Measurements from ENCODE around the gene TBCD.

Gene TBCD

DNA sequence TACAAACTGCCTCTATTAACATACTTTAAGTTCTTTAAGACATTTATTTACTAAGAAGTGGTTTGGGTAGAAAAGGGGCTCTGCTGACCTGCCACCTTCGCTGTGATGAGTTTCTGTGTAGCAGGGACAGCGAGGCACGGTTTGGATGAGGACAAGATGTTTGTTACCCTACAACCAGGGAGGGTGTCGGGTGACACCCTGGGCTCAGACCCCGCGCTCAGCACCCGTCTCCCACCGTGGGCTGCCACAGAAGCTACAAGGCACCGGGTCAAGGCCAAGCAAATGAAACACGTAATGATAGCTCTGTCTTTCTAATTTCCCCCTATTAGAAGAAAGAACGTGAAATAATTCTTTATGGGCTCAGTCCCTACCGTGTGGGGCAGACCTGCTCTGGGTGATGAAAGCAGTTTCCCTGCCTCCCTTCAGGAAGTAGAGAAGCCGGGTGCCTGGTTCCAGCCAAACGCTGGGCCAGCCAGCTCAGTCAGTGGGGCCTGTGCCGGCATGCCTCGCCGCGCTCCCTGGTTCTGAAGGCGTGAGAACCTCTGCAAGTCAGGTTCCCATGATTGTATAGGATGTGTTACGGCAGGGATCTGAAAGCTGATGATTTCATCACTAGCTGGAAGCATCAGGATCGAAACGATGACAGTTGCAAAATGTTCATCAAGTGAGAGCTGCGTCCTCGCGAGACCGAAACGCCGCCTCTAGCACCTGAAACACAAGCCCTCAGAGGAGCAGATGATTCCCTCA lies 84.1 kb downstream of the TBCD start:
- no peak for DNase-seq

DNA sequence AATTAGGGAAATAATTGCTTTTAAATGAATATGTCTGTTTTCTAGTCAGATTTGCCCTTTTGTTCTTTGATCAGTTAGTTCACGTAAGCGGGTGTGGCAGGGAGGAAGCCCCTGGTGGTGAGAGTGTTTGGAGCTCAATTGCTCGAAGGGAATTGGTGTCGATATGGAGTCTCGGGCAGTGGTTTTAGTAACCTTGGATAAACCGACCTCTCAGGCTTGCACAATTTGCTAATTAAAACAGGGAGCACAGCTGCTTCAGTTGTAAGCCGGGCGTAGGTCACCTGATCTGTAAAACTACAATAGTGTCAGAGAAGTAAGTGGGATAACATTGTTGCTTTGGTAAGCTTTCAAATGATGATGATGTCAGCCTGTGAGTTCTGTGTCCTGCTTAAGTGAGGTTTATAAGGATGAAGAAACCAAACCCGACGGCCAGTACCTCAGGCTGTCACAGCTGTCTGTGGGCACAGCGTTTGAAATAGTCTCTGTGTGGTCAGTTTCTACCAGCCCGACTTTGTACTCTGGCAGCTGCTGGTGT lies 85.0 kb downstream of the TBCD start:
- DNase-seq = no peak

DNA sequence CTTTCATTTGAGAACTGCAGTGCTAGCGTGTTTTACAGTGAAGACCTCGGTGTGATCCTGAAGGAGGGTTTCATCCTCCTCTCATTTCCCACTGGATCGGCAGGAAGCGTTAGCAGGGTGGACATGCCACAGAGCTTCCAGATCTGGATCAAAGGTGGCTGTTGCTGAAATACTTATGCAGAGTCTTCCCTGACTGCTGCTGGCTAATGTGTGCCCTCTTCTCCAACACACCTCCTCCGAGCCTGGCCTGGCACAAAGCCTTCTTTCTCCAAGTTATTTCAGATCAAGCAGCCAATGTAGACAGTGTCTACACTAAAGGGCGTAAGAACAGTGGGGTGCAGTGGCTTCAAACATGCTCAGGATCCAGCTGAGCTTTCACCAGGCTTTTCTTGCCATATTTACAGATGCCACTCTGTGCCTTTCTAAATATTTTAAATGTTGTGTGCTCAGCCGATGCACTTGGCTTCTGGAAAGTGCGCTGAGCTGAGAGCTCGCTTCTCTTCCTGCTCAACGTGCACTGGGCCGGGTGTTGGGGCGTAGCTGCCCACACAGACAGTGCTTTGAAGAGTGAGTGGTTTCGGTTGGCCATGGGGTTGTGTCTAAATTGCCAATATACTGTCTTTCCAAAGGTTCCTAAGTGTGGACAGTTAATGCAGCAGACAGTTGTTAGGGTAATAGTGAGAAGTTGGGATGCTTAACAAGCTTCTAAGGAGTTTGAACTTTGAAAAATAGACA lies 85.9 kb downstream of the TBCD start:
- no peak for DNase-seq

DNA sequence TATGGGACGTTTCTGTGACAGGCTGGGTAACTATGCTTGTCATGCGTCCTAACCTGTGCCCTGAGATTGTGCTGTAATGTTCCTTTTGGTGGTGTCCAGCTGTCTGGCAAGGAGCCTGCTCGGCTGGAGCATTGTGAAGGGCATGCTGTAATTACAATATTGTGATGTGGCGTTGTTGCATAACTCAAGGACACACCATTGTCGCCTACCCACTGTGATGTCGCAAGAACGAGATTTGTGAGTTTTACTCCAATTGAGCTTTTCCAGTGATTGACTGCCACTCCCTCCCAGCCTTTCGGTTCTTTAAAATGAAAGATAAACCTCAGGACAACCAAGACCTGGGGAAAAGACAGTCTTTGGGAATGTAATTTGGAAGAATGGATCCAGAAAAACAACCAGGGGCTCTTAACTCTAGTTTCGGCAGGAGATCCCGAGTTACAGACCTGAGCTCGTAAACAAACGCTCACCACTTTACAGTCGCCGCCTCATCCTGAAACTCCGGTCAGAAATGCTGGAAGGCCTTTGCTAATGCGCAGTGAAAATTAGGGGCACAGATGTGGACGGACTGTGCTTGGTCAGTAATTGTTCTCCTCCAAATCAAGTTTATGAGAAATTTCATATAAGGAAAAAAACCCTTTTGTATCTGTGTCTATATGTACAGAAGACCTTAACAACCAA lies 86.7 kb downstream of the TBCD start:
- DNase-seq = no peak

DNA sequence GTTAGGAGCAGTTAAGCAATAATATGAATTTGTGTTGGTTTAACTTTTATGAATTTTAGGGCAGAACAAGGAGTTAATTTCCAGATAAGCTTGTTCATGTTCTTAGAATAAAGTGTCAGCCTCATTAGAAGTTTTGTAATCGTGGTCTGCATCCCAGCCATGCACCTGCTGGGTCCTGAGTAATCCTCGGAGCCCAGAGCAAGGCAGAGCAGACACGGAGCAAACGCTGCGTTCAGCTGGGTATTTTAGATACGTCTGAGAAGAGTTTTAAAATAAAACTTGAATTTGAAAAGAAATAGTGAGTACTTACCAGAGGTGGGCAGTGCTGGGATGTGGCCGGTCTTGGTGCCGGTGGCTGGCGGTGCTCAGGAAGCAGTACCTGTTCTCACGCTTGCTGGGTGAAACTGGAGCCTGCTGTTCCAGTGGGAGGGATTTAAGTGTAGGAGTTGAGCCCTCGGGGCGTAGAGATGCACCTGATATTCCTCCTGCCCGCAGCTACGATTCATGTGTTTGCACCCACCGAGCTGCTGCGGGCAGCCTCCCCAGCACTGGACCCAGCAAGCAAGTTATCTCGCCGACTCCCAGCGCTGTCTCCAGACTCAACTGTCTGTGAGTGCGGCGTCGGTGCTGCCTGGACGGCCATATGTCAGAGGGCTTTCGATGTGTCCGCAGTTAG lies 87.9 kb downstream of the TBCD start, which contains the start of gene ZNF750:
ZNF750 (minus strand) TSS at position 406 of the 676 bp plus-strand sequence. CDS start 7,568 bp downstream, outside the sequence.
- no peak for DNase-seq

DNA sequence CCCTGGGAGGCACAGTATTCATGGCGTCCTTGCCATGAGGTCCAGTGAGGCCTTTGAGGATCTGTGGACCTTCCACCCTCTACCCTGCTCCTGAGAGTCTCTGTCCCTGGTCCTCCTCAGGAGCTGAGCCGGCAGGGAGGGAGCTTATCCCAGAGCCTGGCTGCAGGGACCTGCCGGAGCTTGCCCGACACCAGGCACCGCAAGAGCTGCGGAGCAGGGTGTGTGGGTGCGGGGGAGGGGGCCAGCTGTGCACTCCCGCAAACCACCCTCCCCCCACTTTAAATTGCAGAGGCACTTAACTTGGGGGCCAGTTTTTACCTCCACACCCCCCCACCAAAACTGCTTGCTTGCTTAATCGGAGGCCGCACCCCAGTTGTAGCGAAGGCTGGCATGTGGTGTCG lies 88.6 kb downstream of the TBCD start:
- DNase-seq = no peak

DNA sequence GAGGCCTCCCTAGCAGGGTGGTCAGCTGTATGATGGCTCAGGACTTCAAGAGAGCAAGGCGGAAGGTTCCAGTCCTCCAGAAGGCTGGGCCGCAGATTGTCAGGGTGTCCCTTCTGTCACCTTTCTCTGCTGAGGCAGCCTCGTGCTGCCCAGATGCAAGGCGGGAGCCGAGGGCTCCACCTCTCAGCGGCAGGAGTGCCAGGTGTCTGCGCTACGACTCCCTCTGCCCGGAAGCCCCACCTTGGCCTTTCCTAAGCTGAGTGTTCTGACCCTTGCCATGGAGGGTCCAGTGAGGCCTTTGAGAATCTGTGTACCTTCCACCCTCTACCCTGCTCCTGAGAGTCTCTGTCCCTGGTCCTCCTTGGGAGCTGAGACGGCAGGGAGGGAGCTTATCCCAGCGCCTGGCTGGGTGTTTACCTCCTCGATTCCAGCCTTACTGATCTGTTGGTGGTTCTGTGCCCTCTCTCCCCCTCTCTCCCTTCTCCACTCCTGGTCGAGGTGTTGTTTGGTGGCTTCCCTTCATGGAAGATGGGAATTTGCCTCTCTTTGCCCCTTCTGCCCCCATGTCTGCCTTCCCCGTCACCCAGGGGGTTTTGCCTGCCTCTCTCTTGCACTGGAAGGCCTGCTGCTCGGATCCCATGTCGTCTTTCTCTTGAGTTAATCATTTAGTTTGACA lies 90.2 kb downstream of the TBCD start:
- no peak for DNase-seq

DNA sequence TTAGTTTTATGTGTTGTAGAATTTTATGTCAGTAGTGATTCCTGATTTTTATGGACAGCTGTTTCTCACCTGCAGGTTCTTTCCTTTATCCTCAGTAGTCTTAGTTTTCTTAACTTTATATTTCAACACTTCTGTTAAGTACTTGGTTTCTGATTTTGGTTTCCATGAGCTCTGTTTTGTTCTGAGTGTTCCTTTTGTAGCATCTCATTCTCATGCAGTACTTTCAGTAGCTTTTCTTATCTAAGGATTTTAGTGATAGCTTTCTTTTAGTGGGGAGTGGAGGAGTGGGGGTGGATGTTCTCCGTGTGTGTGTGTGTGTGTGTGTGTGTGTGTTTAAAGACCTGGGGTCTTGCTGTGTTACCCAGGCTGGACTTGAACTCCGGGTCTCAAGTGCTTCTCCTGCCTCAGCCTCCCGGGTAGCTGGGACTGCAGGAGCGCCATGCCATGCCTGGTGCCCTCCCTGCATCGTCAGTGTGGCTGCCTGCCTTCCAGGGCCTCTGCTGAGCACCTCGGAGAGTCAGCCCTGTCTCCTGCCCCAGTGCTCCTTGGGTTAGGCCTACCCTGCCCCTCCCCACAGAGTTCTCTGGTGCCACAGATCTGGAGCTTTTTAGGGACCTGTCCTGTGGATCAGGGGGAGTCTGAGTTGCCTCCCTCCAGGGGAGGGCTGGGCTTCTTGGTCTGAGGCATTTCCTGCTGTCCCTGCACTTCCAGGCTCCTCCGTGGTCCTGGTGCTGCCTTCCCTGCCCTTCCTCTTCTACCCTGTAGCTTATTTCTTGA lies 92.2 kb downstream of the TBCD start:
- no peak for DNase-seq

DNA sequence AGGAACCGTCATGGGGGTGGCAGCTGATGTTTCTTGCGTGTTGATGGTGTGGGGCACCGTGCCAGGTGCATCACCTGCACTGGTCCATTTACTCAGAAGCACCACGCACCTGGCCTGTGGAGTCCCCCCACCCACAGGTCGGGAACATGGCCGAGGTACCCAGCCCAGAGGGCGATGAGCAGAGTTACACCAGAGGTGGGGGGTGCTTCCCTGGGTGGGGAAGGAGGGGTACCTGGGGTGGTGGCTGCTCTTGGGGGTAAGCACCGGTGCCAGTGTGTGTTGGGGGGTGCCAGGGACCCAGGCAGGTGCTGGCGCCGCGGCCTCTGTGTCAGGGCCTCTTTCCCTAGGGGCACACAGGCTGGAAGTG lies 92.9 kb downstream of the TBCD start:
- no peak for DNase-seq

DNA sequence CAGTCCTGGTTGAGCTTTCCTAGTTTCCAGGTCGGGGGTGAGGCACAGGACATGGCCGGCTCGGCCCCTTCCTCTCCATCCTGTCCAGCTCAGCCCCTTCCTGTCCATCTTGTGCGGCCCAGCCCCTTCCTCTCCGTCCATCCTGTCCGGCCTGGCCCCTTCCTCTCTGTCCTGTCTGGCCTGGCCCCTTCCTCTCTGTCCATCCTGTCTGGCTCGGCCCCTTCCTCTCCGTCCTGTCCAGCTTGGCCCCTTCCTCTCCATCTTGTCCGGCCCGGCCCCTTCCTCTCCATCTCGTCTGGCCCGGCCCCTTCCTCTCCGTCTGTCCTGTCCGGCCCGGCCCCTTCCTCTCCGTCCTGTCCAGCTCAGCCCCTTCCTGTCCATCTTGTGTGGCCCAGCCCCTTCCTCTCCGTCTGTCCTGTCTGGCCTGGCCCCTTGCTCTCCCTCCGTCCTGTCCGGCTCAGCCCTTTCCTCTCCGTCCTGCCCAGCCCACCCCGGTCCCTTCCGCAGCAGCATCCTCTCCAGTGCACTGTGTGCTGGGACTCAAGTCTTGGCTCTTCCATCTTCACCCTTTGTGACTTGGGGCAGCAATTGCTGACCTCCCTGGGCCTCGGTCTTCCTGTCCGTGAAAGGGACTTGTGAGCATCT lies 93.4 kb downstream of the TBCD start:
- DNase-seq = no peak

DNA sequence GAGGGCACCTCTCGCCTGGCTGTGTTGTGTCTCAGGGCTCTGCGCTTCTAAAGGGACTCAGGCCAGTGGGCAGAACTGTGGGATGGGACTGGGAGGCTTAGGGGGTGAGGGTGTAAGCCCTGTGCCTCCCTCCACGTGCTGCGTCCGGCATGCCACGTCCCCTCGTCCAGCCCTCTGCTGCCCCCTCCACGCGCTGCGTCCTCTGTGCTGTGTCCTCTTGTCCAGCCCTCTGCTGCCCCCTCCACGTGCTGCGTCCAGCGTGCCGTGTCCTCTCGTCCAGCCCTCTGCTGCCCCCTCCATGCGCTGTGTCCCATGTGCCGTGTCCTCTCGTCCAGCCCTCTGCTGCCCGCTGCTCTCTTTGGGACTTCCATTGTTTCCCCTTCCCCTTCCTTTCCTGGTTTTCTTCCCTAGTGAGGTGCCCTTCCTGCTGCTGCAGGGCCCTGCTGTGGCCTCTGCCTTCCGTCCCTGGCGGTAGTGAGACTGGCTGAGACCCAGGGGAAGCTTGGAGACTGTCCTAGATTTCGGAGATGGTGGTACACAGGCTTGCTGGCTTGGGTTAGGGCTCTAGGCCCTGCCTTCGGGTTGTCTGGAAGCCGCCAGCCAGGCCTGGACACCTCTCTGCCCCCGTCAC lies 94.3 kb downstream of the TBCD start:
- no peak for DNase-seq

DNA sequence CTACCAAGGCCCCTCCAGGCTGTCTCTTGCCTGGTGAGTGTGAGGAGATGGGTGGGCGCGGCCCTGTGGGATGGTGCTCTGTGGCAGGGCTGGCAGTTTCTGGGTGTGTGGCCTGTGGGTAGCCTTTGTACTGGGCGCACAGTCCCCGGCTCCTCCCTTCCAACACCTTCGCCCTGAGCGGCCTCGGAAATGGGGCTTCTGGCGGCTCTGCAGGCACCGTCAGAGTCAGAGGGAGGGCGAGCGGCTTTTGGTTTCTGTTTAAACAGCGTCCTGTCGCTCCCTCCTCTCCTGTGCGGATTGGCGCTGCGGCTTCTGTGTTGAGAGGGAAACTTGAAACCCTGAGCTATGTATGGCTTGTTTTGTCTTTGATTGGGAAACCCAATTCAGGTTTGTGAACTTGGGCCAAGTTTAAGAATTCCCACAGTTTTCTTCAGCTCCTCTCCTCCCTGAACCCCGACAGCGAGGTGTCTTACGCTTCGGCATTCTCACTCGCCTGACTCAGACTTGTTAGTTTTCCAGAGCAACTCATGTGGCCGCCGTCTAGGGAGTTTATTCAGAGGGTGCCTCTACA lies 96.2 kb downstream of the TBCD start:
- peak; percentile 27 to 32 for DNase-seq

DNA sequence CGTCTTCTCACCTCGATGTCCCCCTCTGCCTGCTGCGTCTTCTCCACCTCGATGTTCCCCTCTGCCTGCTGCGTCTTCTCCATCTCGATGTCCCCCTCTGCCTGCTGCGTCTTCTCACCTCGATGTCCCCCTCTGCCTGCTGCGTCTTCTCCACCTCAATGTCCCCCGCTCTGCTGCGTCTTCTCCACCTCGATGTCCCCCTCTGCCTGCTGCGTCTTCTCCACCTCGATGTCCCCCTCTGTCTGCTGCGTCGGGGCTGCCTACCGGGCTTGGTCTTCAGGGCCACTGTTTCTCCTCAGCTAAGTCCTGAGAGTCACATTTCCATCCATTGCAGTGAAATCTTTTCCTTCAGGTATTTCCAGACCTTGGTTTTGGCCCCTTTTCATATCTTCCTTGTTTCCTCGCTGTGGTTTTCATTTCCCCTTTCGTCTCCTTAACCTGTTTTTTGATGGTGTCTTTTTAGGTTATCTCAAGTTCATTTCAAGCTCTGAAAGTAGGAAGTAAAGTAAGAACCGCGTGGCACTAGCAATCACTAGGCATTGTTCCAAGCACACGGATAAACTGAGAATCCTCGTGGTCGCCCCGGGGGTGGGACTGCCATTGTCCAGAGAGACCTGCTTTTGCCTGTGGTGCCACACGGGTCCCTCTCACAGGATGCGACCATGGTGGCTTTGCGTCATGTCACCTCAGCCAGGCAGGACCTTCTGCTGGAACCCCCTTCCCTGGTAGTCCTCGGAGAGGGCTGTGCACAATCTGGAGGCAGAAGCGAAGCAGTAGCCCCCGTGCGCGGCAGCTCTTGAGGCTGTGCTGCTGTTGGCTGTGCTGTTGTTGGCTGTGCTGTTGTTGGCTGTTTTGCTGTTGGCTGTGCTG lies 97.4 kb downstream of the TBCD start:
- DNase-seq = no peak

DNA sequence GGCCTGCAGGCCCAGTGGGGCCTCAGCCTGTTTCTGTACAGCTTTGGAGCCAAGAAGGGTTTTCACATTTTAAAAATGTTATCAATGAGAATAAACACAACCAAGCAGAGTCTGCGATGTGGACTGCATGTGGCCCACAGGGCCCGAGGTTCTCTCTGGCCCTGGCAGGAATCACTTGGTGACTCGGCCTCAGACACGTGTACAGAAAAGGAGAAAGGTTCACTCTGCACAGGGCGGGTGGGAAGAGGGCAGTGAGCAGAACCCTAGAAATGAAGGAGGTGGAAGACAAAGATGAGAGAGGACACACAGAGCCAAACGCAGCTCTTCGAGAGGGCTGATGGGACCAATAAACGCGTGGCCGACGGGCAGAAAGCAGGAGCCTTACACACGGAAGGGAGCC lies 99.5 kb downstream of the TBCD start:
- DNase-seq = no peak

DNA sequence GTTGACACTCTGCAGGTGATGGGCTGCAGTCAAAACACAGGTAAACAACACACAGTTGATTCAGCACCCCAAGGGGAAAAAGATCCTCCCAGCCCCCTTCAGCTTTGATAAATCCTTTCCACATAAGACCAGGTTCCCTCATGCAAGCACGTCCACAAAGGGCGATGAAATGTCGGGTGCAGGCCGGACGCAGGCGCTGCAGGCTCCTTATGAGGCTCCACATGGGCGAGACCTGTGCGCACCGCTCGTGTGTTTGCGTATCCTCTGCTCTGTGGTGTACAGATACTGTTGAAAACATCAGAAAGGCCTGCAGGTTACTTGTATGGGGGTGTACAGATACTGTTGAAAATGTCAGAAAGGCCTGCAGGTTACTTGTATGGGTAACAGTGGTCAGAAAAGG lies 102.4 kb downstream of the TBCD start:
- DNase-seq = no peak

DNA sequence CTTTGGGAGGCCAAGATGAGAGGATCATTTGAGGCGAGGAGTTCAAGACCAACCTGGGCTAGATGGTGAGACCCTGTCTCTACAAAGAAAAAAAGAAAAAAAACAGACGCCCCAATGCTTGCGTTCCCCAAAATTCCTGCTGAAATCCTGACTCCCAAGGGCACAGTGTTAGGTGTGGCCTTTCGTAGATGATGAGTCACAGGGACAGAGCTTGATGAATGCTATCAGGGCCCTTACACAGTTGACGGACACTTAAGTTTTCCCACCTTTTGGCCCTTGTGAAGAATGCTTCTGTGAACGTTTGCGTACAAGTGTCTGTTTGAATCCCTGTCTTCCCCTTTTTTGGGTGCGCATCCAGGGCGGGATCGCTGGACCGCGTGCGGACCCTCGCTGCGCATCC lies 104.5 kb downstream of the TBCD start:
- DNase-seq = no peak

DNA sequence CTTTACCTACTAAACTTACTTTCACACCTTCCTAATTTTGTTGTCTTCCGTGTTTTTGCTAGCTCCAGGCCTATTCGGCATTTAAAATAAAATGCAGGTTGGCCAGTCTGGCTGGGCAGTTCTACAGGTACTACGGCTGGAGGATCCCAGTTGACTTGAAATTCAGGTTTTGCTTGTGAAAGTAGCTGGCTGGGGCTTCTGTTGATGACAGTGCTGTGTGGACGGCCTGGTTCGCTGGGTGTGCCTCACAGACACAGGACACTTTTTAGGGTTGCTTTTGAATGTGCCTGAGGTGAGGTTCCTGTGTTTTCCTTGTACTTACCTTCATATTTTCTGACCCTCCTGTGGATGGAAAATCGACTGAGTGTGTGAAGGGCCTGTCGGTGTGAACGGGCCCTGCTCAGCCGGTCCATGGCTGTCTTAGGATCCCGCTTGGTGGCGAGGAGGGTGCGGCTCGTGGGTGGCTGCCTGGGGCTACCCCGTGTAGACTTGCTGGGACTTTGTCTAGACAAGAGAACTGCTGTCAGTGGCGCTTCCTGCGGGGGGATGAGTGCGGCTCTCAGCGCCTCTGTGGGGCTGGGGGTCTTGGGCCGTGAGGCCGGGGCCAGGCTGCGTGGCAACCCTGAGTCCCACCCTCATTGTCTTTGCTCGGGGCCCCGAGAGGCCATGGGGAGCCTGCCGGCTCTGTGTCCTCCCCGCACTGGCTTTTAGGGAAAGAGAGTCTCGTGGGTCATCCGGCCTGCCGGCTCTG lies 106.7 kb downstream of the TBCD start:
- no peak for DNase-seq

Measured in stimulated activated CD4-positive, alpha-beta T cell treated with anti-CD3 and anti-CD28 coated beads, Interleukin-2, amount 100 ng/mL, for 24 hours (primary cell).